ENCODE measurements around the gene ZNF133.
A peak's percentile ranks its signal among the peaks of the same experiment; 100 is the strongest.

Gene ZNF133

DNA sequence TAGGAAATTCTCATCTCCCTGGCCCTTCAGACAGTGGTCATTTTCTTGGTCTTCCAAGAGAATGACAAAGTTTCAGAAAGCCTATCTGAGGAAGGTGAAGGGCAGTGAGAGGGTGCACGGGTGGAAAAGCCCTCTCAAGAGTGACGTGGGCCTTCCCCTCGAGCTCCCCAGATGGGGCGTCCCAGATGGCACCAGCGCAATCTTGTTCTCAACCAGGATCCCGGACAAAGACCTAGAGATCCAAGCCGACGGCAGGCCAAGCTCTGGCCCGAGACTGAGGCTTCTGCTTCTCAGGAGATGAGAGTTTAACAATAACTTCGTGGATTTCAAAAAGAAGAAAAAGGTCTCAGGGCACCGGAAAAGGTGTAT is 797 bp upstream of the ZNF133 start:
- Histone ChIP-seq H3K4me1 (peaks cover 0 to 21% (median 13%) of the 10 kb centered on the region in 4 donors), H3K4me3 (peak overlapping the region; percentile 73 to 95), H3K9me3 (peaks cover 0 to 16% (median 4%) of the 10 kb centered on the region in 3 donors), H3K36me3 (peaks cover 0 to 3% (median 0%) of the 10 kb centered on the region in 3 donors), H3K27ac (peak overlapping the region; percentile 81 to 95), H3K27me3 (no peaks in the 10 kb centered on the region)
- TF ChIP-seq, protein P1, sequence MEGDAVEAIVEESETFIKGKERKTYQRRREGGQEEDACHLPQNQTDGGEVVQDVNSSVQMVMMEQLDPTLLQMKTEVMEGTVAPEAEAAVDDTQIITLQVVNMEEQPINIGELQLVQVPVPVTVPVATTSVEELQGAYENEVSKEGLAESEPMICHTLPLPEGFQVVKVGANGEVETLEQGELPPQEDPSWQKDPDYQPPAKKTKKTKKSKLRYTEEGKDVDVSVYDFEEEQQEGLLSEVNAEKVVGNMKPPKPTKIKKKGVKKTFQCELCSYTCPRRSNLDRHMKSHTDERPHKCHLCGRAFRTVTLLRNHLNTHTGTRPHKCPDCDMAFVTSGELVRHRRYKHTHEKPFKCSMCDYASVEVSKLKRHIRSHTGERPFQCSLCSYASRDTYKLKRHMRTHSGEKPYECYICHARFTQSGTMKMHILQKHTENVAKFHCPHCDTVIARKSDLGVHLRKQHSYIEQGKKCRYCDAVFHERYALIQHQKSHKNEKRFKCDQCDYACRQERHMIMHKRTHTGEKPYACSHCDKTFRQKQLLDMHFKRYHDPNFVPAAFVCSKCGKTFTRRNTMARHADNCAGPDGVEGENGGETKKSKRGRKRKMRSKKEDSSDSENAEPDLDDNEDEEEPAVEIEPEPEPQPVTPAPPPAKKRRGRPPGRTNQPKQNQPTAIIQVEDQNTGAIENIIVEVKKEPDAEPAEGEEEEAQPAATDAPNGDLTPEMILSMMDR (IDR thresholded peaks at IDR 0.05): no peak
- no peak for DNase-seq
- intact Hi-C loops (cut with DNase I; ENCODE audit: low total_unique reads): no loop called here

DNA sequence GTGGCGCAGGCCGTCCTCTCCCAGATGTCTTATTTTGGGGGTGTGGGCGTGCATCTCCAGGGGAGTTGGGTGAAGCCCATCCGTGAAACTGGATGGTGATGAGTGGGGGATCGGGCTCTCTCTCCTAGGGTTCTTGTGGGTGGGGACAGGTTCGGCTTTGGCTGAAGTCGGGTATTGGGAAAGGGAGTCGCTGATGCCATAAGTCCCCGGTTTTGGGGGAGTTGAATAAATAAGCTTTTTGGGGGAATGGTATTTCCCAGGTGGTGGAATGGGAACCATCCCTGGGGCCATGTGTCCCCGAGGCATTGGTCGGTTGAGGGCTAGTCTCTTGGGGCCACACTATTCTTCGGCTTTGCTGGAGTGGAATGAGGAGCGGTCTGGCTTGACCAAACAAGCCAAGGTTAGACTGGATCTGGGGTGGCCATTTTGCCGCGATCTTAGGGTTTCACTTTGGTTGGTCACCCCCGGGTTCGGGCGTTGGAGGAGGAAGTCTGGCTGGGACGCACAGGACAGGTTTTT is 481 bp downstream of the ZNF133 start:
- TF ChIP-seq, protein P1 (IDR thresholded peaks at IDR 0.05): no peak
- Histone ChIP-seq H3K9me3 (peaks cover 0 to 16% (median 4%) of the 10 kb centered on the region in 3 donors), H3K27ac (peak overlapping the region; percentile 81 to 95), H3K27me3 (no peaks in the 10 kb centered on the region), H3K4me3 (peak overlapping the region; percentile 73 to 95), H3K36me3 (peaks cover 0 to 3% (median 3%) of the 10 kb centered on the region in 3 donors), H3K4me1 (peaks cover 0 to 21% (median 13%) of the 10 kb centered on the region in 4 donors)
- no peak for DNase-seq
- intact Hi-C loops (cut with DNase I; ENCODE audit: low total_unique reads): loop anchor here (2.0 kb wide), 1 partner anchor 150 kb away; no protein-coding TSS in a partner anchor

DNA sequence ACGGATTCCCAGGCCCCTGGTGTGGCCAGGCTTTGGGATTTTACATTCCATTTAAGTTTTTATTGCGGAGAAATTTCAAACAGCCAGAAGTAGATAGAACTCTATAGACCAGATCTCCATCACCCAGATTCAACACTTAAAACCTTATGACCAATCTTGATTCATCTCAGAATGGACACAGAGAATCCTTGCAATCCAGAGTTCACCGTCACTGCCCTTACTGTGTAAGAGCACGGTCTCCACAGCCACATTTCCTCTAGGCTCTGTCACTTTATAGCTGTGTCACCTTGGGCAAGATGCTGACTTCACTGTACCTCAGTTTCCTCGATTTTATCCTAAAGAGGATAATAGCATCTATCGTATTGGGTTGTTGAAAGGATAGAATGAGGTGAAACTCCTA is 979 bp downstream of the ZNF133 start:
- intact Hi-C loops (cut with DNase I; ENCODE audit: low total_unique reads): loop anchor here (2.0 kb wide), 1 partner anchor 151 kb away; no protein-coding TSS in a partner anchor
- no peak for DNase-seq
- Histone ChIP-seq H3K4me1 (peaks cover 0 to 21% (median 13%) of the 10 kb centered on the region in 4 donors), H3K4me3 (peak overlapping the region; percentile 73 to 95), H3K36me3 (peaks cover 0 to 3% (median 3%) of the 10 kb centered on the region in 3 donors), H3K27ac (no peak overlapping the region), H3K27me3 (no peaks in the 10 kb centered on the region), H3K9me3 (peaks cover 0 to 12% (median 4%) of the 10 kb centered on the region in 3 donors)
- TF ChIP-seq, protein P1 (IDR thresholded peaks at IDR 0.05): no peak

DNA sequence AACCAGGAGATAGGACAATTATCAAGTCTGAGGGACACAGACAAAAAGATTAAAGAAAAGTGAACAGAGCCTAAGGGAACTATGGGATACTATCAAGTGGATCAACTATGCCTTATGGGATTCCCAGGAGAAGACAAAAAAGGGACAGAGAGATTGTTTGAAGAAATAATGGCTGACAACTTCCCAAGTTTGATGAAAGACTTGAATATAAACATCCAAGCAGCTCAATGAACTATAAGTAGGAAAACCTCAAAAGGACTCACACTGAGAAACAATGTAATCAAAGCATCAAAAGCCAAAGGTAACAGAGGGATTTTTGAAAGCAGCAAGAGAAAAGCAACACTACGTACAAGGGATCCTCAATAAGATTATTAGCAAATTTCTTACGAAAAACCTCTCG is 11.0 kb downstream of the ZNF133 start:
- intact Hi-C loops (cut with DNase I; ENCODE audit: low total_unique reads): no loop called here
- Histone ChIP-seq H3K27ac (no peak overlapping the region), H3K36me3 (peaks cover 5 to 24% (median 15%) of the 10 kb centered on the region in 3 donors), H3K4me3 (no peak overlapping the region), H3K4me1 (no peaks in the 10 kb centered on the region), H3K9me3 (no peaks in the 10 kb centered on the region), H3K27me3 (no peaks in the 10 kb centered on the region)
- no peak for DNase-seq
- TF ChIP-seq, protein P1 (IDR thresholded peaks at IDR 0.05): no peak

DNA sequence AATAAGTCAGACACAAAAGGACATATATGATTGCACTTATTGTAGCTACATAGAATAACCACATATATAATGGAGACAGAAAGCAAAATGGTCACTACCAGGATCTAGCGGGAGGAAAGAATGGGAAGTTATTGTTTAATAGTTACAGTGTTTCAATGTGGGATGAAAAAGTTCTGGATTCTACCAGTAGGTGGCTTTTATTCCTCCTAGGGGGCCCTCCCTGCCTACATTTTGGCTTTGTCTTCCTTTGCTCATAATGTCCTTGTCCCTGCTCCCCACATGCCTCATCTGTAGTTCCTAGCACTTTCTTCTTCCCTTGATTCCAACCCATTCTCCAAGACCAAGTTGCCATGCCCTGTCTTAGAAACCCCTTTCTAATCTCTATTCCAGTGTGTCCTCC is 16.3 kb downstream of the ZNF133 start:
- no peak overlapping the region for H3K27ac ChIP-seq
- peaks cover 22 to 37% (median 26%) of the 10 kb centered on the region in 3 donors for H3K36me3 ChIP-seq
- no peaks in the 10 kb centered on the region for H3K27me3 ChIP-seq
- TF ChIP-seq, protein P1 (IDR thresholded peaks at IDR 0.05): no peak
- intact Hi-C loops (cut with DNase I; ENCODE audit: low total_unique reads): no loop called here
- no peak for DNase-seq
- H3K9me3 ChIP-seq: no peaks in the 10 kb centered on the region
- no peaks in the 10 kb centered on the region for H3K4me1 ChIP-seq
- H3K4me3 ChIP-seq: no peak overlapping the region

All from tibial artery (tissue), 4 donors.